ENCODE data around the gene MALRD1.

Gene MALRD1

DNA sequence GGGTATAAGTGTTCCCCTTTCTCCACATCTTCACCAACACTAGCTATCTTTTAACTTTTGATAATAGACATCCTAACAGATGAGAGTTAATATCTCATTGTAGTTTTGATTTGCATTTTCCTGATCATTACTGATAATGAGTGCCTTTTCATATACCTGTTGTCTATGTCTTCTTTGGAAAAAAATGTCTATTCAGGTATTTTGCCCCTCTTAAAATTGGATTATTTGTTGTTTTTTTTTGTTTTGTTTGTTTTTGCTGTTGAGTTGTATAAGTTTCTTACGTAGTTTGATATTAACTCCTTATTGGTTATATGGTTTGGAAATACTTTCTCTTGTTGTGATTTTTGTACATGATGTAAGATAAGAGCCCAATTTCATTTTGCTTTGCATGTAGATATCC is 214.7 kb downstream of the MALRD1 start:
- POLR2A ChIA-PET = no interaction called here
- CTCF ChIA-PET = no interaction called here
- DNase-seq (ENCODE audit: extremely low spot score) = no peak
- TF ChIP-seq FOXM1 (IDR thresholded peaks at IDR 0.05; ENCODE audit: borderline replicate concordance) = no peak
- no peak for TF ChIP-seq LEF1 (IDR thresholded peaks at IDR 0.05; ENCODE audit: borderline replicate concordance)
- TF ChIP-seq ZNF384 (IDR thresholded peaks at IDR 0.05) = no peak
- no peak for TF ChIP-seq FOXA1 (IDR thresholded peaks at IDR 0.05)
- TF ChIP-seq NFRKB (IDR thresholded peaks at IDR 0.05) = no peak
- TF ChIP-seq HDGF (IDR thresholded peaks at IDR 0.05; ENCODE audit: borderline replicate concordance) = no peak
- no peak for TF ChIP-seq ARNT (IDR thresholded peaks at IDR 0.05)
- TF ChIP-seq ELF4 (IDR thresholded peaks at IDR 0.05) = no peak
- TF ChIP-seq, protein P1, sequence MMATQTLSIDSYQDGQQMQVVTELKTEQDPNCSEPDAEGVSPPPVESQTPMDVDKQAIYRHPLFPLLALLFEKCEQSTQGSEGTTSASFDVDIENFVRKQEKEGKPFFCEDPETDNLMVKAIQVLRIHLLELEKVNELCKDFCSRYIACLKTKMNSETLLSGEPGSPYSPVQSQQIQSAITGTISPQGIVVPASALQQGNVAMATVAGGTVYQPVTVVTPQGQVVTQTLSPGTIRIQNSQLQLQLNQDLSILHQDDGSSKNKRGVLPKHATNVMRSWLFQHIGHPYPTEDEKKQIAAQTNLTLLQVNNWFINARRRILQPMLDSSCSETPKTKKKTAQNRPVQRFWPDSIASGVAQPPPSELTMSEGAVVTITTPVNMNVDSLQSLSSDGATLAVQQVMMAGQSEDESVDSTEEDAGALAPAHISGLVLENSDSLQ (IDR thresholded peaks at IDR 0.05) = no peak
- no peak for TF ChIP-seq SUZ12 (IDR thresholded peaks at IDR 0.05)

DNA sequence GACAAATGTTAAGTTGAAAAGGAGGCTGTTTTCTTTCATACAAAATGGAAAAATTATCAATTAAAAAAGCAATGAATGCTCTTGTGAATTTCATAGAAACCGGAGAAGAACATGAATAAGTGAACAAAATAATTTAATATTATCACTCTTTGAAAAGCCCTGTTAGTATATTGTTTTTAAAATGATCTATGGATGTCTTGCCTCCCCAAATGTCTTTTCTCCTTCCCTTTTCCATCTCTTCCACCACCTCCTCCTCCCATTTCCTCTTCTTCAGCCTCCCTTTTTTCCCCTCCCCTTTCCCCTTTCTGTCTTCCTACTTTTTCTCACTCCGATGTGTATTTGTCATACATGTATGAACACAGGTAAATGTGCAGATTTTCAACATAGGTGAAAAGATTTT is 234.7 kb downstream of the MALRD1 start:
- POLR2A ChIA-PET = no interaction called here
- DNase-seq (ENCODE audit: extremely low spot score) = no peak
- CTCF ChIA-PET = no interaction called here
- no peak for TF ChIP-seq CTBP1 (IDR thresholded peaks at IDR 0.05; ENCODE audit: borderline replicate concordance)
- TF ChIP-seq NFRKB (IDR thresholded peaks at IDR 0.05) = no peak
- TF ChIP-seq SP1 (IDR thresholded peaks at IDR 0.05) = no peak
- no peak for TF ChIP-seq SUZ12 (IDR thresholded peaks at IDR 0.05)
- TF ChIP-seq FOXM1 (IDR thresholded peaks at IDR 0.05; ENCODE audit: borderline replicate concordance) = no peak
- TF ChIP-seq, protein P1 (IDR thresholded peaks at IDR 0.05) = no peak
- TF ChIP-seq LEF1 (IDR thresholded peaks at IDR 0.05; ENCODE audit: borderline replicate concordance) = no peak
- no peak for TF ChIP-seq HDGF (IDR thresholded peaks at IDR 0.05; ENCODE audit: borderline replicate concordance)
- TF ChIP-seq ARNT (IDR thresholded peaks at IDR 0.05) = no peak
- TF ChIP-seq FOXA1 (IDR thresholded peaks at IDR 0.05) = no peak
- no peak for TF ChIP-seq ELF4 (IDR thresholded peaks at IDR 0.05)
- TF ChIP-seq FOXK2 (IDR thresholded peaks at IDR 0.05) = no peak
- no peak for TF ChIP-seq TARDBP (IDR thresholded peaks at IDR 0.05)
- no peak for TF ChIP-seq ZNF384 (IDR thresholded peaks at IDR 0.05)
- TF ChIP-seq L3MBTL2 (conservative IDR thresholded peaks at IDR 0.05) = no peak
- no peak for TF ChIP-seq BHLHE40 (IDR thresholded peaks at IDR 0.05; ENCODE audit: borderline replicate concordance)

DNA sequence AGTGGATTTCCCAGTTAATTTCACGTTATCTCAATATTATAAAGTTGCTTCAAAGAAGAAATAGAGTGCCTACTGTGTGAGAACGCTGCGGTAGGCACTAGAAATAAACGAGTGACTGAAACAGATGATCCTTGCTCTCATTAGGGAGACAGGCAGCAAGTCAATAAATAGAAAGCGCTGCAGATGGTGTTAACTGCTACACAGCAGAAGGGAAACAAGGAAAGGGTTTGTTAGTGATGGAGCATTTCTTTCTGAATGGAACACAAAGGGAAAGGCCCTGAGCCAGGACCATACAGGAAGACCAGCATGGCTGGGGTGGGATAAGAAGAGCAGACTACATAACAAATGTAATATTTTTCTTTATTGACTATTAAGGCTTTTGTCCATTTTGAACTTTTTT is 235.2 kb downstream of the MALRD1 start:
- ChIA-PET POLR2A (no interaction called here), CTCF (no interaction called here)
- no peak for TF ChIP-seq SP1 (IDR thresholded peaks at IDR 0.05)
- TF ChIP-seq LEF1 (IDR thresholded peaks at IDR 0.05; ENCODE audit: borderline replicate concordance) = no peak
- no peak for TF ChIP-seq ELF4 (IDR thresholded peaks at IDR 0.05)
- no peak for TF ChIP-seq L3MBTL2 (conservative IDR thresholded peaks at IDR 0.05)
- TF ChIP-seq CTBP1 (IDR thresholded peaks at IDR 0.05; ENCODE audit: borderline replicate concordance) = no peak
- TF ChIP-seq, protein P1 (IDR thresholded peaks at IDR 0.05) = no peak
- TF ChIP-seq FOXM1 (IDR thresholded peaks at IDR 0.05; ENCODE audit: borderline replicate concordance) = no peak
- TF ChIP-seq ARNT (IDR thresholded peaks at IDR 0.05) = no peak
- no peak for TF ChIP-seq ZNF384 (IDR thresholded peaks at IDR 0.05)
- no peak for TF ChIP-seq TARDBP (IDR thresholded peaks at IDR 0.05)
- TF ChIP-seq SUZ12 (IDR thresholded peaks at IDR 0.05) = no peak
- TF ChIP-seq FOXA1 (IDR thresholded peaks at IDR 0.05) = no peak
- no peak for TF ChIP-seq HDGF (IDR thresholded peaks at IDR 0.05; ENCODE audit: borderline replicate concordance)
- DNase-seq (ENCODE audit: extremely low spot score) = no peak

DNA sequence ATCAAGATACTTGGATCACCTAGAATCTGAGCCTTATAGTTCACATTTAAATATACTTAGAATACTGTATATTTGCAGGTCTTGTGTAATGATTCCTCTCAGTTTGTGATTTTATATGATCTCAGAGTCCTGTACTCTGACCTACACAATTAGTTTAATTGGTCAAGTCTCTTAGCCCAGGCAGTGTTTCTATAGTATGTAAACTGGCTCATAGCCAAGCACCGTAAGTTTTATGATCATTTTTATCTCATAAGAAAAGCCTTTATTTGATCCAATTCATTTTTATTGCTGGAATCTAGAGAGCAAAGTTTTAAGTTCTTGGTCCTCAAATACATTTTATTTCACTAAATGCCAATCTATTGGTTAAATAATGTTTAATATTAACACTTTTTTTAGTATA is 242.2 kb downstream of the MALRD1 start:
- no peak for DNase-seq (ENCODE audit: extremely low spot score)
- ChIA-PET POLR2A (no interaction called here), CTCF (no interaction called here)
- TF ChIP-seq L3MBTL2 (conservative IDR thresholded peaks at IDR 0.05) = no peak
- TF ChIP-seq, protein P1 (IDR thresholded peaks at IDR 0.05) = no peak
- TF ChIP-seq CTBP1 (IDR thresholded peaks at IDR 0.05; ENCODE audit: borderline replicate concordance) = no peak
- TF ChIP-seq TARDBP (IDR thresholded peaks at IDR 0.05) = no peak
- TF ChIP-seq SUZ12 (IDR thresholded peaks at IDR 0.05) = no peak
- TF ChIP-seq SP1 (IDR thresholded peaks at IDR 0.05) = no peak
- TF ChIP-seq FOXA1 (IDR thresholded peaks at IDR 0.05) = no peak
- no peak for TF ChIP-seq FOXM1 (IDR thresholded peaks at IDR 0.05; ENCODE audit: borderline replicate concordance)
- no peak for TF ChIP-seq BHLHE40 (IDR thresholded peaks at IDR 0.05; ENCODE audit: borderline replicate concordance)
- TF ChIP-seq ARNT (IDR thresholded peaks at IDR 0.05) = no peak
- TF ChIP-seq NFRKB (IDR thresholded peaks at IDR 0.05) = no peak

DNA sequence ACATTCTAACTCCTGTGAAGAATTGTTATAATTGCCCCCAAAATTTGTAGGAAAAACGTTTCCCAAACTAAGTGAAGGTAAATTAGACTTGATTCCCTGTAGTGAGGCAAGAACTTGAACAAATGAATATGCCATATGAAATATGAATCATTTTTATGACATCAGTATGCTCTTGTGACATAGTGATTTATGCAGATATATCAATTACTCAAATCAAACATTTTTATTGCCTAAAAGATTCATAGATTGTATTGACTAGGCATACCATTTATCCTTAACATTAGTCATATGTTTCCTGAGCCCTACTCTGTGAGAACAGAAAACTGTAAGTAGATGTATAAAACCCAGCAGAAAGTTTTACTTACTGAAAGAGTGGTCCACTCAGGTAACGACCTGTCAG is 245.6 kb downstream of the MALRD1 start:
- no peak for TF ChIP-seq FOXA1 (IDR thresholded peaks at IDR 0.05)
- TF ChIP-seq, protein P1 (IDR thresholded peaks at IDR 0.05) = peak; percentile 72
- CTCF ChIA-PET = no interaction called here
- DNase-seq (ENCODE audit: extremely low spot score) = no peak
- POLR2A ChIA-PET = no interaction called here

DNA sequence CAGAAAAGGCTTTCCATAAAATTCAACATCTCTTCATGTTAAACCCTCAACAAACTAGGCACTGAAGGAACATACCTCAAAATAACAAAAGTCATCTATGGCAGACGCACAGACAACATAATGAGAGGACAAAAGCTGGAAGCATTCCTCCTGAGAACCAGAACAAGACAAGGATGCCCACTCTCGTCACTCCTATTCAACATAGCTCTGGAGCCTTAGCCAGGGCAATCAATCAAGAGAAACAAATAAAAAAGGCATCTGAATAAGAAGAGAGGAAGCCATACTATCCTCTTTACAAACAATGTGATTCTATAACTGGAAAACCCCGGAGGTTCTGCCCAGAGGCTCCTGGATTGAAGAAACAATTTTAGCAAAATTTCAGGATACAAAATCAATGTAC is 251.0 kb downstream of the MALRD1 start:
- ChIA-PET CTCF (no interaction called here), POLR2A (no interaction called here)
- no peak for DNase-seq (ENCODE audit: extremely low spot score)
- TF ChIP-seq FOXM1 (IDR thresholded peaks at IDR 0.05; ENCODE audit: borderline replicate concordance) (no peak), FOXK2 (IDR thresholded peaks at IDR 0.05) (no peak), LEF1 (IDR thresholded peaks at IDR 0.05; ENCODE audit: borderline replicate concordance) (no peak), ARNT (IDR thresholded peaks at IDR 0.05) (no peak), CTBP1 (IDR thresholded peaks at IDR 0.05; ENCODE audit: borderline replicate concordance) (no peak), SUZ12 (IDR thresholded peaks at IDR 0.05) (no peak), SP1 (IDR thresholded peaks at IDR 0.05) (no peak), ELF4 (IDR thresholded peaks at IDR 0.05) (no peak), FOXA1 (IDR thresholded peaks at IDR 0.05) (no peak), HDGF (IDR thresholded peaks at IDR 0.05; ENCODE audit: borderline replicate concordance) (no peak), ZNF384 (IDR thresholded peaks at IDR 0.05) (no peak), NFRKB (IDR thresholded peaks at IDR 0.05) (no peak), L3MBTL2 (conservative IDR thresholded peaks at IDR 0.05) (no peak), BHLHE40 (IDR thresholded peaks at IDR 0.05; ENCODE audit: borderline replicate concordance) (no peak), TARDBP (IDR thresholded peaks at IDR 0.05) (no peak)
- TF ChIP-seq, protein P1 (IDR thresholded peaks at IDR 0.05) = no peak

All from HEK293T (cell line).